ENCODE results near the gene VTI1A. TPM values are rescaled to one million over a fixed set of nuclear protein-coding genes. Genes with fewer than 3 reads are reported as not detected.

The VTI1A gene
- total and polyA plus RNA-seq, 2 experiments from 2014 or later, result 20.4 to 39.8 TPM

GRCh38 chr10:112775892-112776674 is 329.1 kb downstream of the VTI1A start:
- peak overlapping the region; percentile 61 for H3K27ac ChIP-seq
- H3K36me3 ChIP-seq (replicated peaks; ENCODE audit: insufficient read depth, low read depth), result no peaks in the 10 kb centered on the region
- H3K79me2 ChIP-seq, result no peaks in the 10 kb centered on the region
- WGBS (ENCODE audit: low lambda C conversion rate, missing lambda C conversion rate), result 31% methylated on average over 14 of the region's 14 CpGs
- H2AFZ ChIP-seq, result peak overlapping the region; percentile 14
- H3K4me3 ChIP-seq, result no peak overlapping the region
- H3K27me3 ChIP-seq, result no peaks in the 10 kb centered on the region
- H3K4me2 ChIP-seq, result peak overlapping the region; percentile 28
- H4K20me1 ChIP-seq (ENCODE audit: insufficient read depth, poor library complexity, severe bottlenecking), result no peaks in the 10 kb centered on the region
- H3K9me3 ChIP-seq (ENCODE audit: low read depth), result no peaks in the 10 kb centered on the region
- DNase-seq (ENCODE audit: low spot score), result no peak
- H3K9me2 ChIP-seq (replicated peaks; ENCODE audit: insufficient read depth), result no peaks in the 10 kb centered on the region
- peaks cover 32% of the 10 kb centered on the region for H3K4me1 ChIP-seq (ENCODE audit: insufficient read depth)
- TF ChIP-seq EZH2 (IDR thresholded peaks at IDR 0.05; ENCODE audit: borderline replicate concordance), result no peak
- no peak for TF ChIP-seq CTCF (IDR thresholded peaks at IDR 0.05; ENCODE audit: poor library complexity)
- no peak for TF ChIP-seq EZH2phosphoT487 (IDR thresholded peaks at IDR 0.05; ENCODE audit: low read depth, severe bottlenecking, unreplicated experiment)

DNA sequence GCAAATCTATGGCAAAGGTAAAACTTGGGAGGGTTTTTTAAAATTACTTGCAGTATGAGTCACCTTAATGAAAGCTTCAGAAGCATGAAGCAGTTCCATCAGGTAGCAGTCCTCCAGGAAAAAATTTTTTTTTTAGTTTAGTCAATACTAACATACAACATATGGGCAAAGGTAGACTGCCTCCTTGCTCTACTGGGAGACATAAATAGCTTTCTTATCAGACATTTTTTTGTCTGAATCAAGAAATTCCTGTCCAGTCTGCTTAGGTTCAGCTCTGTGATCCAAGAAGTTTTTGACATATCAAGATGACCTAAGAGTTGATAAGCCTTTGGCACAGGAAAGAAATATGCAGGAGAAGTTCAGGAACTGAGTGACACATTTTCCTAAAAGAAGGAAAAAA is 331.6 kb downstream of the VTI1A start:
- Histone ChIP-seq H3K27me3 (no peaks in the 10 kb centered on the region), H3K79me2 (no peaks in the 10 kb centered on the region), H3K9me2 (replicated peaks; ENCODE audit: insufficient read depth) (no peaks in the 10 kb centered on the region), H3K4me1 (ENCODE audit: insufficient read depth) (peaks cover 36% of the 10 kb centered on the region), H4K20me1 (ENCODE audit: insufficient read depth, poor library complexity, severe bottlenecking) (no peaks in the 10 kb centered on the region), H3K4me3 (no peak overlapping the region), H3K36me3 (replicated peaks; ENCODE audit: insufficient read depth, low read depth) (no peaks in the 10 kb centered on the region), H3K9me3 (ENCODE audit: low read depth) (no peaks in the 10 kb centered on the region), H3K4me2 (peak overlapping the region; percentile 44), H3K27ac (peak overlapping the region; percentile 77), H2AFZ (no peak overlapping the region)
- TF ChIP-seq CTCF (IDR thresholded peaks at IDR 0.05; ENCODE audit: poor library complexity), result no peak
- no peak for TF ChIP-seq EZH2 (IDR thresholded peaks at IDR 0.05; ENCODE audit: borderline replicate concordance)
- no peak for TF ChIP-seq EZH2phosphoT487 (IDR thresholded peaks at IDR 0.05; ENCODE audit: low read depth, severe bottlenecking, unreplicated experiment)
- peak; percentile 48 for DNase-seq (ENCODE audit: low spot score)

DNA sequence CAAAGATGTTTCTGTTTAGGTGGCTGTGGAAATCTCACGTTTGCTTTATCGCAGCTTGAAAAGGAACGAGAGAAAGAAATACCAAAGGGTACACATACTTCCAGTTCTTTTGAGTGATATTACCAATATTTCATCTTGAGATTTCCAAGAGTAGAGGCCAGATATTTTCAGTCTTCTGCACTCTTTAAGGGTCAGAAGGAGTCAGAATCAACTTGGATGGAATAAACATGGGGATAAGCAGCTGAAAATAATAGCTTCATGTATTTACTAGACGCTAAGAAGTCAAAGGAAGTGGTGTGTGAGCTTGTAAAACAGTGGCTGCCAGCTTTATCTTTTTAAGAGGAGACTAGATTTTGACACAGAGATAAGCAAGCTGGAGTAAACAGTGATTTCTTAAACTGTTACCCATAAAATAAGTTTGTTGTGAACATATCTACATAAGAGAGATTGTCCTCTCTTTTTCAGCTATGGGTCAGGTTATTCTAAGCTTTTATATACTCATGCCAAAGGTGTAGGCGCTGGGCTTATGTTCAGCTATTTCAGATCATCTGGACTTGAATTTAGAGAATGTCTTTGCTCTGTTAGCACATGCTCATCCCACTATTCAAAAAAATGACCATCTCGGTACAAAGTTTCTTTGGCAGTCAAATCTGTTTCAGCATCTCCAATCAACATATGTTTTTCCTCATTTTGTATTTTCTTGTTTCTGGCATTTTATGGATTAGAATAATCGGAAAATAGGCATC is 332.2 kb downstream of the VTI1A start:
- 36% methylated on average over 7 of the region's 7 CpGs for WGBS (ENCODE audit: low lambda C conversion rate, missing lambda C conversion rate)

More for the DNA sequence above, 332.2 kb downstream of the VTI1A start:
- Histone ChIP-seq H3K4me3 (no peak overlapping the region), H3K4me2 (peak overlapping the region; percentile 44), H3K27me3 (no peaks in the 10 kb centered on the region), H2AFZ (no peak overlapping the region), H3K79me2 (no peaks in the 10 kb centered on the region), H3K36me3 (replicated peaks; ENCODE audit: insufficient read depth, low read depth) (no peaks in the 10 kb centered on the region), H3K9me3 (ENCODE audit: low read depth) (no peaks in the 10 kb centered on the region), H4K20me1 (ENCODE audit: insufficient read depth, poor library complexity, severe bottlenecking) (no peaks in the 10 kb centered on the region), H3K4me1 (ENCODE audit: insufficient read depth) (peaks cover 42% of the 10 kb centered on the region), H3K9me2 (replicated peaks; ENCODE audit: insufficient read depth) (no peaks in the 10 kb centered on the region), H3K27ac (peak overlapping the region; percentile 72)
- TF ChIP-seq EZH2phosphoT487 (IDR thresholded peaks at IDR 0.05; ENCODE audit: low read depth, severe bottlenecking, unreplicated experiment), result no peak
- TF ChIP-seq CTCF (IDR thresholded peaks at IDR 0.05; ENCODE audit: poor library complexity), result no peak
- no peak for TF ChIP-seq EZH2 (IDR thresholded peaks at IDR 0.05; ENCODE audit: borderline replicate concordance)
- no peak for DNase-seq (ENCODE audit: low spot score)
